ENCODE results near the gene TRIM2. TPM values are rescaled to one million over a fixed set of nuclear protein-coding genes. Genes with fewer than 3 reads are reported as not detected.
"Not testable (repeated sequence)": the region's sequence is repeated elsewhere in the genome, so short reads cannot be mapped to it uniquely, and the experiment has no call there.

Gene TRIM2
- total RNA-seq, 1 experiment from 2014 or later: 22.0 TPM

GRCh38 chr4:153189016-153189801 is 15.0 kb upstream of the TRIM2 start:
- DNase-seq (ENCODE audit: low spot score): peak; percentile 26

GRCh38 chr4:153191795-153192363 is 12.4 kb upstream of the TRIM2 start:
- DNase-seq (ENCODE audit: low spot score): no peak

GRCh38 chr4:153197301-153197700 is 6.9 kb upstream of the TRIM2 start:
- DNase-seq (ENCODE audit: low spot score): no peak

GRCh38 chr4:153198719-153199118 is 5.5 kb upstream of the TRIM2 start:
- no peak for DNase-seq (ENCODE audit: low spot score)

GRCh38 chr4:153203746-153204145 is 497 bp upstream of the TRIM2 start:
- DNase-seq (ENCODE audit: low spot score): not testable (repeated sequence)

GRCh38 chr4:153204728-153205648 is 745 bp downstream of the TRIM2 start:
- no peak for DNase-seq (ENCODE audit: low spot score)

- peak; percentile 22 for DNase-seq (ENCODE audit: low spot score)
Measured at GRCh38 chr4:153205757-153206156, 1.5 kb downstream of the TRIM2 start.

- no peak for DNase-seq (ENCODE audit: low spot score)
Measured at GRCh38 chr4:153206534-153206933, 2.3 kb downstream of the TRIM2 start.

GRCh38 chr4:153207027-153207426 is 2.8 kb downstream of the TRIM2 start:
- no peak for DNase-seq (ENCODE audit: low spot score)

- DNase-seq (ENCODE audit: low spot score): no peak
Measured at GRCh38 chr4:153207567-153207966, 3.3 kb downstream of the TRIM2 start.

- DNase-seq (ENCODE audit: low spot score): no peak
Measured at GRCh38 chr4:153209410-153209809, 5.2 kb downstream of the TRIM2 start.

- DNase-seq (ENCODE audit: low spot score): no peak
Measured at GRCh38 chr4:153210727-153211126, 6.5 kb downstream of the TRIM2 start.

GRCh38 chr4:153211986-153212728 is 7.9 kb downstream of the TRIM2 start:
- DNase-seq (ENCODE audit: low spot score): peak; percentile 24

GRCh38 chr4:153212736-153213135 is 8.5 kb downstream of the TRIM2 start:
- DNase-seq (ENCODE audit: low spot score): no peak

GRCh38 chr4:153215921-153216320 is 11.7 kb downstream of the TRIM2 start:
- no peak for DNase-seq (ENCODE audit: low spot score)

GRCh38 chr4:153216546-153216945 is 12.3 kb downstream of the TRIM2 start:
- DNase-seq (ENCODE audit: low spot score): no peak

- no peak for DNase-seq (ENCODE audit: low spot score)
Measured at GRCh38 chr4:153217440-153217839, 13.2 kb downstream of the TRIM2 start.

- DNase-seq (ENCODE audit: low spot score): no peak
Measured at GRCh38 chr4:153218961-153219360, 14.7 kb downstream of the TRIM2 start.

GRCh38 chr4:153220682-153221395 is 16.6 kb downstream of the TRIM2 start:
- no peak for DNase-seq (ENCODE audit: low spot score)

- peak; percentile 59 for DNase-seq (ENCODE audit: low spot score)
Measured at GRCh38 chr4:153221783-153222706, 17.8 kb downstream of the TRIM2 start.

Data from H4 (cell line).